IMR-90 (cell line): ENCODE results near the gene SLC35G1. TPM values are rescaled to one million over a fixed set of nuclear protein-coding genes. Genes with fewer than 3 reads are reported as not detected.

Source experiments
- ATAC-seq: fragments of 200-7000 bp; cut with Tn5 transposase; 2 replicates; pipeline ENCODE4 v1.9.1; 2020; ENCODE audit warnings: low read depth, mild to moderate bottlenecking, moderate library complexity
- BruUV-seq: library from RNA; stranded (reverse); fragments of 400-500 nt; replicated peaks from 2 replicates; lab custom pipeline; 2021; lab: Mats Ljungman, UMichigan
- CTCF ChIA-PET: fragments of 300-600 bp; formaldehyde crosslinking; extraction: SDS; loops from one replicate; lab custom pipeline; 2021; ENCODE audit warnings: antibody characterized with exemption; lab: Yijun Ruan, JAX
- POLR2A ChIA-PET: fragments of 300-600 bp; sonication (Branson Sonifier 250); formaldehyde crosslinking; loops from one replicate; lab custom pipeline; 2022; ENCODE audit warnings: antibody characterized with exemption; ENCODE audit not compliant: unreplicated experiment; lab: Charles Lee
- DNase-seq: peaks from one replicate; pipeline ENCODE4 v3.0.0; 2013
- H2AFZ ChIP-seq: replicated peaks from 2 replicates; pipeline ENCODE3; 2013; ENCODE audit warnings: low read length, mild to moderate bottlenecking; ENCODE audit not compliant: poor library complexity
- H2AK5ac ChIP-seq: 2 replicates; pipeline ENCODE4 v1.6.1; 2013; ENCODE audit warnings: low read depth, low read length, inconsistent platforms
- H2AK9ac ChIP-seq: replicated peaks from 2 replicates; pipeline ENCODE3; 2013; ENCODE audit warnings: mild to moderate bottlenecking, low read depth, low read length, moderate library complexity; ENCODE audit not compliant: poor library complexity
- H2BK120ac ChIP-seq: 2 replicates; pipeline ENCODE4 v1.6.1; 2013; ENCODE audit warnings: low read depth, low read length, inconsistent platforms
- H2BK15ac ChIP-seq: 3 replicates; pipeline ENCODE4 v1.6.1; 2013; ENCODE audit warnings: low read depth, low read length, inconsistent platforms
- H2BK20ac ChIP-seq: 2 replicates; pipeline ENCODE4 v1.6.1; 2013; ENCODE audit warnings: low read depth, mild to moderate bottlenecking, inconsistent platforms, low read length, moderate library complexity
- H2BK5ac ChIP-seq: 2 replicates; pipeline ENCODE4 v1.6.1; 2013; ENCODE audit warnings: mild to moderate bottlenecking, low read depth, low read length, inconsistent platforms; ENCODE audit not compliant: poor library complexity, severe bottlenecking
- H3K14ac ChIP-seq: replicated peaks from 2 replicates; pipeline ENCODE4 v1.6.1; 2013; ENCODE audit warnings: low read depth, low read length, inconsistent platforms
- H3K18ac ChIP-seq: 2 replicates; pipeline ENCODE4 v1.6.1; 2013; ENCODE audit warnings: low read depth, low read length, control low read depth
- H3K23ac ChIP-seq: 2 replicates; pipeline ENCODE4 v1.6.1; 2013; ENCODE audit warnings: low read depth, low read length, inconsistent platforms
- H3K27ac ChIP-seq: 2 replicates; pipeline ENCODE4 v1.5.1; 2013; ENCODE audit warnings: mild to moderate bottlenecking, control low read depth, low read length; ENCODE audit not compliant: insufficient read depth
- H3K27me3 ChIP-seq: 2 replicates; pipeline ENCODE4 v1.6.1; 2013; ENCODE audit warnings: low read length; ENCODE audit not compliant: control insufficient read depth, insufficient read depth
- H3K36me3 ChIP-seq: 2 replicates; pipeline ENCODE4 v1.6.1; 2013; ENCODE audit warnings: low read length, mixed read lengths; ENCODE audit not compliant: control insufficient read depth, insufficient read depth
- H3K4ac ChIP-seq: 2 replicates; pipeline ENCODE4 v1.6.1; 2013; ENCODE audit warnings: low read depth, low read length, inconsistent platforms
- H3K4me1 ChIP-seq: 2 replicates; pipeline ENCODE4 v1.6.1; 2013; ENCODE audit warnings: low read length, mixed read lengths; ENCODE audit not compliant: control insufficient read depth, insufficient read depth
- H3K4me2 ChIP-seq: 2 replicates; pipeline ENCODE4 v1.6.1; 2013; ENCODE audit warnings: low read depth, mild to moderate bottlenecking, control low read depth, low read length, moderate library complexity
- H3K4me3 ChIP-seq: 2 replicates; pipeline ENCODE4 v1.5.1; 2013; ENCODE audit warnings: low read depth, mild to moderate bottlenecking, control low read depth, low read length, moderate library complexity; ENCODE audit not compliant: insufficient read depth
- H3K56ac ChIP-seq: 2 replicates; pipeline ENCODE4 v1.6.1; 2013; ENCODE audit warnings: low read length, inconsistent platforms; ENCODE audit not compliant: insufficient read depth; ENCODE audit errors: extremely low read depth
- H3K79me1 ChIP-seq, 2 experiments: 2 replicates each; pipeline ENCODE4 v1.6.1; 2013; ENCODE audit warnings: low read length in 2 of 2, inconsistent platforms in 1 of 2, low read depth in 1 of 2
- H3K9ac ChIP-seq: 2 replicates; pipeline ENCODE4 v1.6.1; 2013; ENCODE audit warnings: low read depth, low read length, control low read depth
- H3K9me1 ChIP-seq: 2 replicates; pipeline ENCODE4 v1.6.1; 2013; ENCODE audit warnings: low read length, inconsistent platforms; ENCODE audit not compliant: insufficient read depth
- H3K9me3 ChIP-seq: 2 replicates; pipeline ENCODE4 v1.6.1; 2013; ENCODE audit warnings: low read length; ENCODE audit not compliant: control insufficient read depth, insufficient read depth
- H4K20me1 ChIP-seq: 2 replicates; pipeline ENCODE4 v1.6.1; 2013; ENCODE audit warnings: low read length, inconsistent platforms; ENCODE audit not compliant: insufficient read depth
- H4K5ac ChIP-seq: 2 replicates; pipeline ENCODE4 v1.6.1; 2013; ENCODE audit warnings: mild to moderate bottlenecking, low read depth, low read length, control low read depth
- H4K8ac ChIP-seq, 2 experiments: 2 replicates each; pipeline ENCODE4 v1.6.1; 2013; ENCODE audit warnings: low read depth in 2 of 2, low read length in 2 of 2, control low read depth in 1 of 2, inconsistent platforms in 1 of 2
- H4K91ac ChIP-seq: 2 replicates; pipeline ENCODE4 v1.6.1; 2013; ENCODE audit warnings: low read depth, low read length, inconsistent platforms; ENCODE audit not compliant: insufficient read depth
- BHLHE40 ChIP-seq: fragments of 150-350 bp; IDR thresholded peaks from 2 replicates; pipeline ENCODE4 v1.6.1; 2016; ENCODE audit warnings: mild to moderate bottlenecking, low read depth, low read length
- CEBPB ChIP-seq: IDR thresholded peaks from 2 replicates; pipeline ENCODE4 v1.6.1; 2012; ENCODE audit warnings: low read depth, low read length, improper control_type of control experiment
- ELK1 ChIP-seq: fragments of 150-350 bp; IDR thresholded peaks from 2 replicates; pipeline ENCODE4 v1.6.1; 2016; ENCODE audit warnings: low read depth, mild to moderate bottlenecking, low read length, moderate library complexity, borderline replicate concordance
- MAFK ChIP-seq: IDR thresholded peaks from 2 replicates; pipeline ENCODE4 v1.6.1; 2012; ENCODE audit warnings: low read depth, low read length, improper control_type of control experiment
- MAZ ChIP-seq: IDR thresholded peaks from 2 replicates; pipeline ENCODE4 v1.6.1; 2012; ENCODE audit warnings: low read depth, mild to moderate bottlenecking, low read length, improper control_type of control experiment, moderate library complexity, borderline replicate concordance
- MXI1 ChIP-seq: IDR thresholded peaks from 2 replicates; pipeline ENCODE4 v1.6.1; 2012; ENCODE audit warnings: low read depth, mild to moderate bottlenecking, low read length, moderate library complexity, borderline replicate concordance
- NFE2L2 ChIP-seq: fragments of 150-350 bp; IDR thresholded peaks from 2 replicates; pipeline ENCODE4 v1.6.1; 2016; ENCODE audit warnings: low read depth, mild to moderate bottlenecking, low read length
- POLR2A ChIP-seq: IDR thresholded peaks from 2 replicates; pipeline ENCODE4 v1.6.1; 2012; ENCODE audit warnings: mild to moderate bottlenecking, low read depth, low read length
- RAD21 ChIP-seq: IDR thresholded peaks from 2 replicates; pipeline ENCODE4 v1.6.1; 2012; ENCODE audit warnings: low read length, improper control_type of control experiment
- RCOR1 ChIP-seq: IDR thresholded peaks from 2 replicates; pipeline ENCODE4 v1.6.1; 2012; ENCODE audit warnings: mild to moderate bottlenecking, low read length, improper control_type of control experiment; ENCODE audit not compliant: insufficient replicate concordance
- RFX5 ChIP-seq: IDR thresholded peaks from 2 replicates; pipeline ENCODE4 v1.8.0; 2012; ENCODE audit warnings: low read depth, mild to moderate bottlenecking, low read length, moderate library complexity
- SMC3 ChIP-seq: fragments of 150-350 bp; IDR thresholded peaks from 2 replicates; pipeline ENCODE4 v1.6.1; 2016; ENCODE audit warnings: low read depth, mild to moderate bottlenecking, antibody characterized with exemption, low read length, moderate library complexity
- USF2 ChIP-seq: fragments of 150-350 bp; IDR thresholded peaks from 2 replicates; pipeline ENCODE4 v1.6.1; 2017; ENCODE audit warnings: mild to moderate bottlenecking, antibody characterized with exemption, low read length, low read depth
- WGBS, 2 experiments: methylation state at CpG; one replicate each; pipeline versions ENCODE4 v1.1.5 to v1.1.7; 2013; ENCODE audit warnings: missing lambda C conversion rate in 2 of 2; ENCODE audit not compliant: insufficient read length in 1 of 2; ENCODE audit errors: extremely low coverage in 2 of 2; 5-methylcytosine and 5-hydroxymethylcytosine counted together
- dilution Hi-C: fragments of 300-500 bp; cut with HindIII; formaldehyde crosslinking; loops from one replicate; pipeline ENCODE4 v1.14.3; 2018; ENCODE audit warnings: low sequenced_read_pairs; ENCODE audit not compliant: unreplicated experiment
- in situ Hi-C: fragments of 300-500 bp; cut with MboI; formaldehyde crosslinking; loops from 3 replicates; pipeline ENCODE4 v1.14.3; 2019; ENCODE audit warnings: low sequenced_read_pairs, inconsistent platforms, mixed read lengths
- intact Hi-C: fragments of 100-400 bp; cut with micrococcal nuclease; formaldehyde crosslinking; loops from 2 replicates; pipeline ENCODE4 v1.10.0; 2022
- polyA plus RNA-seq, 3 experiments: library from polyadenylated mRNA; depleted of rRNA; stranded (reverse); fragments of >200 nt; gene quantifications; 2 replicates each; pipeline ENCODE4 v1.2.3, GENCODE V29; 2012; ENCODE audit warnings: low replicate concordance in 1 of 3
- total RNA-seq: library from RNA; depleted of rRNA; stranded (reverse); fragments of >200 nt; gene quantifications from 2 replicates; pipeline ENCODE4 v1.2.3, GENCODE V29; 2012
- TF ChIP-seq, protein P1 (sequence below): conservative IDR thresholded peaks from 2 replicates; pipeline ENCODE4 v1.5.1; 2012; ENCODE audit warnings: mild to moderate bottlenecking, low read depth, low read length, improper control_type of control experiment

Gene SLC35G1
- total and polyA plus RNA-seq, 2 of the 4 experiments (the other 2 are of a cell fraction): 2.7 to 3.7 TPM

GRCh38 chr10:93897070-93897780 lies 3.4 kb downstream of the SLC35G1 start:
- Histone ChIP-seq H4K8ac (no peak overlapping the region), H3K56ac (no peak overlapping the region), H3K79me1 (peaks cover 5 to 18% of the 10 kb centered on the region in 2 experiments; a peak in 3 of 4 replicates), H3K4me3 (no peak overlapping the region), H3K4me2 (no peak overlapping the region), H3K9me1 (no peaks in the 10 kb centered on the region), H3K4ac (no peak overlapping the region), H4K5ac (no peak overlapping the region), H2BK20ac (no peak overlapping the region), H3K14ac (no peak overlapping the region), H3K27me3 (no peaks in the 10 kb centered on the region), H3K9me3 (no peaks in the 10 kb centered on the region), H3K9ac (no peak overlapping the region), H2BK5ac (no peak overlapping the region), H4K20me1 (no peaks in the 10 kb centered on the region), H3K27ac (no peak overlapping the region), H3K18ac (no peak overlapping the region), H3K36me3 (no peaks in the 10 kb centered on the region), H3K23ac (no peak overlapping the region), H2AK9ac (no peak overlapping the region), H3K4me1 (peaks cover 5% of the 10 kb centered on the region; the same call in 1 of the 2 replicates), H2AK5ac (no peak overlapping the region), H2BK120ac (no peak overlapping the region), H2AFZ (no peak overlapping the region), H2BK15ac (no peak overlapping the region), H4K91ac (no peak overlapping the region)
- ATAC-seq (no peak), DNase-seq (no peak)
- intact Hi-C loops (no loop called here), dilution Hi-C loops (no loop called here), in situ Hi-C loops (no loop called here)
- BruUV-seq: no TSS peak
- TF ChIP-seq RCOR1 (no peak), SMC3 (no peak), ELK1 (no peak), MXI1 (no peak), MAFK (no peak), BHLHE40 (no peak), RFX5 (no peak), MAZ (no peak), USF2 (no peak), NFE2L2 (no peak), POLR2A (no peak), RAD21 (no peak), CEBPB (no peak; the same call in 1 of the 2 replicates)
- TF ChIP-seq, protein P1, sequence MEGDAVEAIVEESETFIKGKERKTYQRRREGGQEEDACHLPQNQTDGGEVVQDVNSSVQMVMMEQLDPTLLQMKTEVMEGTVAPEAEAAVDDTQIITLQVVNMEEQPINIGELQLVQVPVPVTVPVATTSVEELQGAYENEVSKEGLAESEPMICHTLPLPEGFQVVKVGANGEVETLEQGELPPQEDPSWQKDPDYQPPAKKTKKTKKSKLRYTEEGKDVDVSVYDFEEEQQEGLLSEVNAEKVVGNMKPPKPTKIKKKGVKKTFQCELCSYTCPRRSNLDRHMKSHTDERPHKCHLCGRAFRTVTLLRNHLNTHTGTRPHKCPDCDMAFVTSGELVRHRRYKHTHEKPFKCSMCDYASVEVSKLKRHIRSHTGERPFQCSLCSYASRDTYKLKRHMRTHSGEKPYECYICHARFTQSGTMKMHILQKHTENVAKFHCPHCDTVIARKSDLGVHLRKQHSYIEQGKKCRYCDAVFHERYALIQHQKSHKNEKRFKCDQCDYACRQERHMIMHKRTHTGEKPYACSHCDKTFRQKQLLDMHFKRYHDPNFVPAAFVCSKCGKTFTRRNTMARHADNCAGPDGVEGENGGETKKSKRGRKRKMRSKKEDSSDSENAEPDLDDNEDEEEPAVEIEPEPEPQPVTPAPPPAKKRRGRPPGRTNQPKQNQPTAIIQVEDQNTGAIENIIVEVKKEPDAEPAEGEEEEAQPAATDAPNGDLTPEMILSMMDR: no peak
- no CpG with 5 or more reads among the region's 4 CpGs for WGBS, 2 experiments
- ChIA-PET POLR2A (interaction anchor here (0.6 kb wide), 1 partner anchor 80 kb away, joined by 3 read pairs; no protein-coding TSS in a partner anchor), CTCF (no interaction called here)
